ENCODE measurements around the gene OTUD3.

OTUD3 gene

DNA sequence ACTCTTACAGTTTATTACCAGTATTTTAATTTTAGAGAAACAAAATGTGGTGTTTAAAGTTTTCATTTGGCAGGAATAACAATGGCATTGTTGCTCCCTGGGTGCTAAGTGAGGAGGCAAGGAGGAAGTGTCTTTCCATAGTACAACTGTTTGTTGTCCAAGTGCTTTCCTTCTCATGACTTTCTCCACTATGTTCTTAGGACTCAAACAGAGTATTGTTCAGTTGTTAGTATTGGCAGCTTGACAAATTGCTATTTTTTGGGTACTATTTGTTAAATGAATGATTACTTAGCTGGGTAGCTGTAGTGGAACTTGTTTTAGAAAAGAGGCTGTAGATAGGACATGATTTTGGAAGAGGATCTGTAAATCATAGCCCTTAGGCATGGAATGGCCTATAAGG, 7.5 kb downstream of the OTUD3 start:
- no peak overlapping the region for H3K4me3 ChIP-seq (ENCODE audit: low read depth, low read length)
- in situ Hi-C loops (cut with HindIII; ENCODE audit: low sequenced_read_pairs), result no loop called here
- DNase-seq (ENCODE audit: low read depth), result no peak
- TF ChIP-seq CTCF (IDR thresholded peaks at IDR 0.05; ENCODE audit: low read depth, low read length, missing control alignments), result no peak

- TF ChIP-seq CTCF (IDR thresholded peaks at IDR 0.05; ENCODE audit: low read depth, low read length, missing control alignments), result no peak
- no peak for DNase-seq (ENCODE audit: low read depth)
- in situ Hi-C loops (cut with HindIII; ENCODE audit: low sequenced_read_pairs), result no loop called here
These were observed 9.9 kb downstream of the OTUD3 start for GRCh38 chr1:19892129-19892528.

GRCh38 chr1:19892628-19893168, 10.5 kb downstream of the OTUD3 start:
- in situ Hi-C loops (cut with HindIII; ENCODE audit: low sequenced_read_pairs), result no loop called here
- TF ChIP-seq CTCF (IDR thresholded peaks at IDR 0.05; ENCODE audit: low read depth, low read length, missing control alignments), result no peak
- no peak overlapping the region for H3K4me3 ChIP-seq (ENCODE audit: low read depth, low read length)
- DNase-seq (ENCODE audit: low read depth), result no peak

More at GRCh38 chr1:19892129-19892528, 9.9 kb downstream of the OTUD3 start:
- no peak overlapping the region for H3K4me3 ChIP-seq (ENCODE audit: low read depth, low read length)

GRCh38 chr1:19893687-19894086, 11.5 kb downstream of the OTUD3 start:
- no peak for DNase-seq (ENCODE audit: low read depth)
- H3K4me3 ChIP-seq (ENCODE audit: low read depth, low read length), result no peak overlapping the region
- TF ChIP-seq CTCF (IDR thresholded peaks at IDR 0.05; ENCODE audit: low read depth, low read length, missing control alignments), result no peak
- in situ Hi-C loops (cut with HindIII; ENCODE audit: low sequenced_read_pairs), result no loop called here

GRCh38 chr1:19894218-19894617, 12.0 kb downstream of the OTUD3 start:
- in situ Hi-C loops (cut with HindIII; ENCODE audit: low sequenced_read_pairs), result no loop called here
- no peak for TF ChIP-seq CTCF (IDR thresholded peaks at IDR 0.05; ENCODE audit: low read depth, low read length, missing control alignments)
- H3K4me3 ChIP-seq (ENCODE audit: low read depth, low read length), result no peak overlapping the region
- DNase-seq (ENCODE audit: low read depth), result no peak

DNA sequence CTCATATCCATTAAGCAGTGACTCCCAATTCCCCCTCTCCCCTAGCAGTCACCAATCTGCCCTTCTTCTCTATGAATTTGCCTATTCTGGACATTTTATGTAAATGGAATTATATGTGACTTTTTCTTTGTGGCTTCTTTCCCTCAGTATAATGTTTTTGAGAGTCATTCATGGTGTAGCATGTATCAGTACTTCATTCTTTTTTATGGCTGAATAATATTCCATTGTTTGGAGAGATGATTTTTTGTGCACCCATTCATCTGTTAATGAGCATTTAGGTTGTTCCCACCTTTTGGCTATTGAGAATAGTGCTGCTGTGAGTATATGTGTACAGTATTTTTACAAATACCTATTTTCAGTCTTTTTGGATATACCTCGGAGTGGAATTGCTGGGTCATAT, 19.5 kb downstream of the OTUD3 start:
- in situ Hi-C loops (cut with HindIII; ENCODE audit: low sequenced_read_pairs), result no loop called here
- DNase-seq (ENCODE audit: low read depth), result no peak
- no peak for TF ChIP-seq CTCF (IDR thresholded peaks at IDR 0.05; ENCODE audit: low read depth, low read length, missing control alignments)
- H3K4me3 ChIP-seq (ENCODE audit: low read depth, low read length), result no peak overlapping the region

GRCh38 chr1:19903621-19904020, 21.4 kb downstream of the OTUD3 start:
- in situ Hi-C loops (cut with HindIII; ENCODE audit: low sequenced_read_pairs), result no loop called here
- TF ChIP-seq CTCF (IDR thresholded peaks at IDR 0.05; ENCODE audit: low read depth, low read length, missing control alignments), result no peak
- no peak overlapping the region for H3K4me3 ChIP-seq (ENCODE audit: low read depth, low read length)
- DNase-seq (ENCODE audit: low read depth), result no peak
